HG03558 (cell line): ENCODE measurements around the gene IL1F10.
"Not testable (repeated sequence)": the region's sequence is repeated elsewhere in the genome, so short reads cannot be mapped to it uniquely, and the experiment has no call there.

Source experiments
- ATAC-seq: cut with Tn5 transposase; IDR thresholded peaks from one replicate; pipeline ENCODE4 v1.9.1; 2021; ENCODE audit warnings: moderate number of reproducible peaks; ENCODE audit not compliant: unreplicated experiment; ENCODE audit errors: extremely low read depth

Gene IL1F10

DNA sequence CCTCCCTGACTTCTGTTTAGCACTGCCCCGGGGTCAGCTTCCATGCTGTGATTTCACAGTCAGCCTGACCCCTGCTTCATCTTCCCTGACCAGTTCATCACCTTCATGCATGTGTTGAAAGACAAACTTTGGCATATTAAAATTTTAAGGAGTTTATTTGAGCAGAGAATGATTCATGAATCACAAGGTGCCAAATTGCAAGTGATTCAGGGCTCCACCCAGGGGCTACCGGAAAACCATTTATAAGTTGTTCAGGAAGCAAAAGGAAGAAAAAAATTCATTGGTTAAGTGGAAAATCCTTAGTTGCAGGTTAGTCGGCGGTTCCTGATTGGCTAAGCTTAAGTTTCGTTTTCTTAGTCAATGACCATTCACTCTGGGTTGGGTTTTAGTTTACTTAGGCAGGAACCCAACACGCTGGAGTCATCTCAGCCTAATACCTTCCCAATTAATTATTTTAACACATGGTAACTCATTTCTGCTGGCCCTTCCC is 10.6 kb downstream of the IL1F10 start:
- ATAC-seq: no peak

DNA sequence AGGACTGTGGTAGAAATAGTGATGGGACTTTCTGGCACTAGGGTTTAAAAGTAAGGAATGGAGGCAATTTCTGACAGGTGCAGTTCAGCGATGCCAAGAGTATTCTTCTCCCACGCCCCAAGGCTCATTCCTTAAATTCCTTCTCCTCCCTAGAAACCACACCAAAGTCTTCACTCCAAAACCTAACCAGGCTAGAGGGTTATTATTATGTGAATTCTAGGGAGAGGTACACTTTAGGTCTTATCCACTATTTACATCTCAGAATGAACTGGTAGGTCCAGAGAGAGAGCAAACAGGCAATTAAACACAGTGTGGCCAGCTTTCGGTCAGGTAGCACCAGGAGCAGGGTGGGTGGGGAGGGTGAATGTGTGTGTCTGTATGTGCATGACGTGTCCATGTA is 11.4 kb downstream of the IL1F10 start:
- ATAC-seq: no peak

DNA sequence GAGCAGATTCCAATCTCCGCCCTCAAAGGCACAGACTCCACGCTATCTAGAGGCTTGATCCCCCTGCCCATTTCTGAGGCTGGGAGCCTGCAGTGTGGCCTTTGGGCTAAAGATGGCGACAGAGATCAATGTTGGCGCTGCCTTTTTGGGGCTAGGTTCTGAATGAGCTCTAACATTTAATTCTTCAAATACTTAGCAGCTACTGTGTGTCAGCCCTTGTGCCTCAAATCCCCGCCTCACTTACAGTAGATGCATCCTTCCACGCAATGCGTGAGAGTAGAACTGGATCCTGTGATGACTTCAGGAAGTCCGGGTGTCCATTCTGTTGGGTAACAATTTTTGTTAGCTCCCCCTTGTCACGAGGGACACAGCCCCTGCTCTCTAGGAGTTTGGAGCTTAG is 12.4 kb downstream of the IL1F10 start:
- no peak for ATAC-seq

- ATAC-seq: no peak
Measured at GRCh38 chr2:113081488-113082210, 13.9 kb downstream of the IL1F10 start.

DNA sequence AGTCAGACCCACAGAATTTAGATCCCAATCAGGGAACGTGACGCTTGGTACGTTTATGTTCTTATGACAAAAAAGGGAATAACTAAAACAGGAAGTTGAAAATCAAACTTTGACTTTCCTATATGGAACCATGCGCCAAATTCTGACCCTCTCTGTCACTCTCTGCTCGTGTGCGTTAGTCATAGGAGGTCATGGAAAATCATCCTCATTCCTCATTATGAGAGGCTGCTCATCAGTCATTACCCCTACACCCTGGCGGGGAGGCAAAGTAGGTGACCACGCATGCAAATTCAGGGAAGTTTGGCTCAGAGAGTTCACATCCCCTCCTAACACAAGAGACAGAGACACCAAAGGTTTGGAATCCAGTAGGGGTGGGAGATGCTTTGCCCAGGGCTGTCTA is 15.5 kb downstream of the IL1F10 start:
- ATAC-seq: no peak

DNA sequence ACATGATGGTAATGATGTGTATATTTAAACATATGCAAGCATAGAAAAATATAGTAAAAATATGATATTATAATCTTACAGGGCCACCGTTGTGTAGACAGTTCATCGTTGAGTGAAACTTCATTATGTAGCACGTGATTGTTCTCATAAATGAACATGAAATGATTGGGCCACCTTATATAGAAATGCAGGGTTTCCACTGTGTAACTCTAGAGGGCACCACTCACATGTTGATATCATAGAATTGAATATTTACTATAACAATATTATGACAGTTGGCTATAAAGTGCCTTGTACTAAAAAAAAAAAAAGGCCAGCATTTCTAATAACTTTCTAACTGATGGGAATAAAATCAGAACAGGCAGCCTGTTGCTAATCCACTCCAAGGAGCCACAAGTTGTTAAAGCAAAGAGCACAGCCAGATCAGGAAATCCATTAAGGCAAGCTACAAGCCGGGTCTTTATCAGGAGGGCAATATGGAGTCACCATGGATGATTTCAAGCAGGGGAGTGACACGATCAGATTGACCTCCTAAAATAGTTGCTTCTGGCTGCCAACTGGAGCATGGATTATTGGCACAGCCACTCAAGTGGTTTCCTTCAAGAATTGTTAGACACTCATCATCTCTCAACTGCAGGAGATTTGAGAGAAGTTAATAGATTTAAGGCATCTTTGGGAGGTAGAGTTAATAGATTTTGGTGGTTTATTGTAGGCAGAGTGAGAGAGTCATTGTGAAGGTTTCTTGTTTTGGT is 16.7 kb downstream of the IL1F10 start:
- no peak for ATAC-seq

- ATAC-seq: no peak
Measured at GRCh38 chr2:113085542-113085941, 17.8 kb downstream of the IL1F10 start.

DNA sequence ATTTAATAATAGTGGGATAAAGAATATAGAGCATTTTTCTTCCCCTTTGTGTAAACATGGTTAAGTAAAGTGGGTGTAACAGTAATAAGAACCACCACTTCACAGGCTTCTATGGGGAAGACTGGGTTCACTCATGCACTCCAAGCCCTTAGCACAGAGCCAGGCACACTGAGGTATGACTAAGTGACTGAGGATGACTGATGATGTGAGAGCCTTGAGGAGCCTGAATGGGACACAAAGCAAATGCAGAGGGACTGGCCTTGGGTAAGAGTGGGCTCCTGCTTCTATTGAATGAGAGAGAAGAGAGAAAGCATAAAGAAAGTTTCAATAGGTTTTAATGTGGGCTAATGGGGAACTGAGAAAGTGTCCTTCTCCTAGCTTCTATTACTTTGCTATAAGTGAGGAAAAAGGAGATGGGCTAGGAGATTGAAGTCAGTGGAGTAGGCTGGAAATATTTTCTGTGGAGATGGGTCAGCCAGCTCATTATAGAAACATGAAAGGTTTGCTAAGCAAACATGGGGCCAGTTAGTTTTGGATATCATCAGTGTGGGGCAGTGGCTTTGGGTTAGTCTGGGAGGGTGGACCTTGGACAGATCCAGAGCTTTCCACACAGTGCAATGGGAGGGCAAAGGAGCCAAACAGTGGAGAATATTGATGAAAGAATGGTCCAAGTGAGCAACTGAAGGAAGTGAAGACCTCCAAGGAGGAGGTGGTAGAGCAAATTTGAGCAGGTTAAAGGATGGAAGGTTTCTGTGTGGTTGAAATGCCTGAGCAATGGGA is 20.6 kb downstream of the IL1F10 start:
- no peak for ATAC-seq

- ATAC-seq: no peak
Measured at GRCh38 chr2:113089916-113090315, 22.1 kb downstream of the IL1F10 start.

DNA sequence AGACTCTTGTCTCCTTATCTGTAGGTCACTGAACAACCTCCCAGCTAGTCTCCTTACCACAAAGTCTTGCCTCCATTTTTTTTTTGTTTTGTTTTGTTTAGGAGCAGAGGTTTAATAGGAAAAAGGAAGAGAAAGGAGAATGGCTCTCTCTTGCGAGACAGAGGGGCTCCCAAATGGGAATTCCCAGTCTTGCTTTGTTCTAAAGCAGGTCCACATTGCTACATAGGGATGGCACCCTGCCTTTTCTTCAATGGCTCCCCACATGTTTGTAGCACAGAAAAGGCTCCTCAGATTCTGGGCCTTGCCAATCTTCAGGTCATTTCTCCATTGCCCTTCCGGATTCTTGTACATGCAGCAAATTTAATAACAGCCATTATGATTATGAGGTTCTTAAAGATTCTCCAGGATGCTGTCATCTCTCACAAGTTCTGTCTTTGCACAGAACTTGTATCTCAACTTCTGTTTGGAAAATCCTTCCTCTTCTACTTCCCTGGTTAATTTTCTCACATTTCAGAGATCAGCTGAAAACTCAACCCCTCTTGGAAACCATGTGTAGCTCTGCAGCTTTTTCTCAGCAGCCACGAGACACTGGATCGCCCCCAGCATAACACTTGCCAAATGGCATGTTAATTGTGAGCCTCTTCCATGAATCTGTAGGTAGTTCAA is 23.6 kb downstream of the IL1F10 start:
- ATAC-seq: no peak

- no peak for ATAC-seq
Measured at GRCh38 chr2:113092864-113093612, 25.3 kb downstream of the IL1F10 start.

- ATAC-seq: no peak
Measured at GRCh38 chr2:113093613-113093977, 25.8 kb downstream of the IL1F10 start.

DNA sequence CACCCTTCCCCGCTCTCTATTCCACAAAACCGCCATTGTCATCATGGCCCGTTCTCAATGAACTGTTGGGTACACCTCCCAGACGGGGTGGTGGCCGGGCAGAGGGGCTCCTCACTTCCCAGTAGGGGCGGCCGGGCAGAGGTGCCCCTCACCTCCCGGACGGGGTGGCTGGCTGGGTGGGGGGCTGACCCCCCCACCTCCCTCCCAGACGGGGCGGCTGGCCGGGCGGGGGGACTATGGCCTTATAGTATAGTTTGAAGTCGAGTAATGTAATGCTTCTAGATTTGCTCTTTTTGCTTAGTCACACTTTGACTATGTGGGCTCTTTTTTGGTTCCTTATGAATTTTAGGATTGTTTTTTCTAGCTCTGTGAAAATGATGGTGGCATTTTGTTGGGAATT is 28.5 kb downstream of the IL1F10 start:
- not testable (repeated sequence) for ATAC-seq

- ATAC-seq: not testable (repeated sequence)
Measured at GRCh38 chr2:113096842-113097618, 29.3 kb downstream of the IL1F10 start.

DNA sequence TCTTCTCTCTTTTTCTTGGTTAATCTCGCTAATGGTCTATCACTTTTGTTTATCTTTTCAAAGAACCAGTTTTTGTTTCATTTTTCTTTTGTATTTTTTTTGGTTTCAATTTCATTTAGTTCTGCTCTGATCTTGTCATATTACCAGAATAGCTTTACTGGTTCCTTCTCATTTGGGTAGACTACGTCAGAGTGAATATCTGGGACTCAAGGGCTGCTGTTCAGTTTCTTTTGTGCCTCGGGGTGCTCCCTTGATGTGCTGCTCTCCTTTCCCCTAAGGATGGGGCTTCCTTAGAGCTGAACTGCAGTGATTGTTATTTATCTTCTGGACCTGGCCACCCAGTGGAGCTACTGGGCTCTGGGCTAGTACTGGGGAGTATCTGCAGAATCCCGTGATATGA is 30.3 kb downstream of the IL1F10 start:
- ATAC-seq: no peak

DNA sequence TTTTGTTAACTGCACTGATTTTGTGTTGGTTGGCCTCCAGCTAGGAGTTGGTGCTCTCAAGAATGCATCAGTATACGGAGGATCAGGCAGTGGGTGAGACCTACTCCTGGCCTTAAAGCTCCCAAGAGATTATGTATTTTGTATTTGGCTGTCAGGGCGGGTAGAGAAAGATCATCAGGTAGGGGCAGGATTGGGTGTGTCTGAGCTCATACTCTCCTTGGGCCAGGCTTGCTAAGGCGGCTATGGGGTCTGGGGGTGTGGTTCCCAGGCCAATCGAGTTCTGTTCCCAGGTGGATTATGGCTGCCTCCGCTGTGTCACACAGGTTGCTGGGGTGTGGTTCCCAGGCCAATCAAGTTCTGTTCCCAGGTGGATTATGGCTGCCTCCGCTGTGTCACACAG is 30.8 kb downstream of the IL1F10 start:
- ATAC-seq: no peak

DNA sequence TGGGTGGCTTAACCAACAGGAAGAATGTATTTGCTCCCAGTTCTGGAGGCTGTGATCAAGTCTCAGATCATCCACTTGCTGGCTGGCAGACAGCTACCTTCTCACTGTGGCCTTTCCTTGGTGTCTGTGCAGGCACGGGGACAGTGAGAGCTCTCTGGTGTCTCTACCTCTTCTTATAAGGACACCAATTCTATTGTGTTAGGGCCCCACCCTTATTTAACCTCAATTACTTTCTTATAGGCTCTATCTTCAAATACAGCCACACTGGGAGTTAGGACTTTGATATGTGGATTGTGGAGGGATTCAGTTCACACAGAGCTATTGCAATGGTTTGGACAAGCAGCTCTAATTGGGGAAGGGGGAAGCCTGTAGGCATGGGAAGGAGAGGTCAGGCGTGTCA is 34.4 kb downstream of the IL1F10 start:
- ATAC-seq: no peak

- ATAC-seq: no peak
Measured at GRCh38 chr2:113103277-113103676, 35.5 kb downstream of the IL1F10 start.

GRCh38 chr2:113104054-113104611 is 36.4 kb downstream of the IL1F10 start:
- no peak for ATAC-seq
